Tibial nerve (tissue), 4 donors: ENCODE results near the gene USP5.

Experiments used
- CTCF ChIP-seq, 5 experiments: fragments of 200-600 bp in 3 of 5; fragments of 450-650 bp in 2 of 5; sonication (generic) in 3 of 5; IDR thresholded peaks; one replicate each; pipeline ENCODE4 v1.5.1; 2016 to 2019; ENCODE audit warnings: antibody characterized with exemption in 5 of 5, mild to moderate bottlenecking in 3 of 5, moderate library complexity in 2 of 5
- EP300 ChIP-seq, 2 donors: sonication (generic); formaldehyde crosslinking; IDR thresholded peaks; one replicate each; pipeline ENCODE4 v1.6.1; 2017; ENCODE audit warnings: antibody characterized with exemption in 2 of 2, mild to moderate bottlenecking in 1 of 2
- POLR2A ChIP-seq, 2 donors: fragments of 450-650 bp; IDR thresholded peaks; one replicate each; pipeline ENCODE4 v1.6.1; 2017; ENCODE audit warnings: antibody characterized with exemption in 2 of 2, mild to moderate bottlenecking in 2 of 2, moderate library complexity in 2 of 2

DNA sequence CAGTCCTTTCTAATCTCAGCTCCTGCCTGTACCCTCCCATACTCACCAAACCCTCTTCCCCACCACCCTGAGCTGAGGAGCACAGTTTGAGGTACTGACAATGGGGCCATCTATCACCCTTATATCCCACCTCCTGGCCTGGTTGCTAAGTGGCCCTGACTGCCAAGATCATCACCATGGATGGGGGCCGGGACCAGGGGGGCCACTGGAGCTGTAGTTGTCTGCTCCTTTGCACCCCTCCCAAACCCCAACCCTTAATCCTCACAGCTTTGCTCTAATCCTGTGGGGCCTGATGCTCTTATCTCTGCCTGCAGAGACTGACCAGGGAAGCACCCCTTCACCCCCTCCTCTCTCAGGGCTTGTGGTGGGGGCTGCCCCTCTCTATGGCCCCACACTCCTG lies 11.6 kb upstream of the USP5 start:
- TF ChIP-seq CTCF (IDR thresholded peaks at IDR 0.05), result no peak
- TF ChIP-seq POLR2A (IDR thresholded peaks at IDR 0.05), result no peak
- TF ChIP-seq EP300 (IDR thresholded peaks at IDR 0.05), result no peak
